ENCODE results near the gene PTPN23.

DNA sequence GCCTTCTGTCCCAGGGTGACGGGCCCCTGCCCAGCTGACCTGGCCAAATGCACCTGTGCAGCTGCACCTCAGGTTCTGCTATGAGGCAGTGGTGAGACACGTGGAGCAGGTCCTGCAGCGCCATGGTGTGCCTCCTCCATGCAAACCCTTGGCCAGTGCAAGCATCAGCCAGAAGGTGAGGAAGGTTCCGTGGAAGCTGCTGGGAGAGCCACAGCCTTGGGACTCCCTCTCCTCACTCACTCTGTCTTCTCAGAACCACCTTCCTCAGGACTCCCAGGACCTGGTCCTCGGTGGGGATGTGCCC, 31.6 kb downstream of the PTPN23 start:
- TF ChIP-seq FOXA1 (IDR thresholded peaks at IDR 0.05) (no peak), LEF1 (IDR thresholded peaks at IDR 0.05; ENCODE audit: borderline replicate concordance) (no peak), SP1 (IDR thresholded peaks at IDR 0.05) (no peak), ARNT (IDR thresholded peaks at IDR 0.05) (no peak), SUZ12 (IDR thresholded peaks at IDR 0.05) (no peak), L3MBTL2 (conservative IDR thresholded peaks at IDR 0.05) (no peak), CTBP1 (IDR thresholded peaks at IDR 0.05; ENCODE audit: borderline replicate concordance) (no peak), FOXK2 (IDR thresholded peaks at IDR 0.05) (no peak), BHLHE40 (IDR thresholded peaks at IDR 0.05; ENCODE audit: borderline replicate concordance) (no peak)
